Keratinocyte (primary cell): ENCODE measurements around the gene KRT38. TPM values are rescaled to one million over a fixed set of nuclear protein-coding genes. Genes with fewer than 3 reads are reported as not detected.
"Not testable (repeated sequence)": the region's sequence is repeated elsewhere in the genome, so short reads cannot be mapped to it uniquely, and the experiment has no call there.

Experiments used
- DNase-seq: peaks from one replicate; pipeline ENCODE4 v3.0.0-alpha.2; 2011; ENCODE audit warnings: low read depth, missing footprints, low spot score
- FAIRE-seq: peaks from 2 replicates; lab custom pipeline; 2011; peaks lifted over from hg19 to GRCh38; lab: Jason Lieb, UNC
- H2AFZ ChIP-seq: 2 replicates; pipeline ENCODE4 v1.6.0; 2012; ENCODE audit warnings: low read length, control low read depth, inconsistent platforms; ENCODE audit not compliant: control insufficient read depth
- H3K27ac ChIP-seq: 2 replicates; pipeline ENCODE4 v1.5.1; 2011; ENCODE audit warnings: low read length; ENCODE audit not compliant: control insufficient read depth, insufficient read depth
- H3K27me3 ChIP-seq: 3 replicates; pipeline ENCODE4 v1.6.0; 2011; ENCODE audit warnings: low read length; ENCODE audit not compliant: control insufficient read depth, insufficient read depth; ENCODE audit errors: extremely low read depth
- H3K36me3 ChIP-seq, 2 experiments: 2 replicates in 1 of 2; 3 replicates in 1 of 2; pipeline ENCODE4 v1.5.1; 2011; ENCODE audit warnings: low read length in 2 of 2, mild to moderate bottlenecking in 1 of 2; ENCODE audit not compliant: control insufficient read depth in 2 of 2, insufficient read depth in 2 of 2; ENCODE audit errors: extremely low read depth in 1 of 2
- H3K4me1 ChIP-seq: 3 replicates; pipeline ENCODE4 v1.5.1; 2011; ENCODE audit warnings: low read length; ENCODE audit not compliant: control insufficient read depth, insufficient read depth; ENCODE audit errors: extremely low read depth
- H3K4me2 ChIP-seq: 3 replicates; pipeline ENCODE4 v1.6.0; 2011; ENCODE audit warnings: low read depth, low read length; ENCODE audit not compliant: control insufficient read depth, insufficient read depth; ENCODE audit errors: extremely low read depth
- H3K4me3 ChIP-seq, 3 experiments: fragments of 200-600 bp in 1 of 3; sonication (generic) in 1 of 3; 2 replicates in 2 of 3; 3 replicates in 1 of 3; pipeline ENCODE4 v1.5.1; 2011 to 2016; ENCODE audit warnings: low read length in 3 of 3, mild to moderate bottlenecking in 3 of 3, control low read depth in 2 of 3, inconsistent platforms in 1 of 3, low read depth in 1 of 3, mixed read lengths in 1 of 3, mixed run types in 1 of 3, moderate library complexity in 1 of 3; ENCODE audit not compliant: control insufficient read depth in 2 of 3, insufficient read depth in 2 of 3; ENCODE audit errors: extremely low read depth in 1 of 3
- H3K79me2 ChIP-seq: 2 replicates; pipeline ENCODE4 v1.6.0; 2012; ENCODE audit warnings: low read length; ENCODE audit not compliant: control insufficient read depth, insufficient read depth
- H3K9ac ChIP-seq: 3 replicates; pipeline ENCODE4 v1.6.0; 2011; ENCODE audit warnings: low read length; ENCODE audit not compliant: control insufficient read depth, insufficient read depth; ENCODE audit errors: extremely low read depth
- H3K9me1 ChIP-seq: 3 replicates; pipeline ENCODE4 v1.6.0; 2011; ENCODE audit warnings: low read length; ENCODE audit not compliant: control insufficient read depth, insufficient read depth; ENCODE audit errors: extremely low read depth
- H3K9me3 ChIP-seq: 2 replicates; pipeline ENCODE4 v1.5.1; 2012; ENCODE audit warnings: low read depth, low read length; ENCODE audit not compliant: control insufficient read depth
- H4K20me1 ChIP-seq: 3 replicates; pipeline ENCODE4 v1.6.0; 2011; ENCODE audit warnings: low read length; ENCODE audit not compliant: control insufficient read depth, insufficient read depth; ENCODE audit errors: extremely low read depth
- CTCF ChIP-seq, 3 experiments: IDR thresholded peaks in 1 of 3; conservative IDR thresholded peaks in 1 of 3; optimal IDR thresholded peaks in 1 of 3; 2 replicates in 2 of 3; 3 replicates in 1 of 3; pipeline versions ENCODE3 to v1.5.1; 2011; ENCODE audit warnings: low read length in 3 of 3, mild to moderate bottlenecking in 3 of 3, moderate library complexity in 2 of 3, control low read depth in 1 of 3, inconsistent platforms in 1 of 3; ENCODE audit not compliant: insufficient read depth in 2 of 3; ENCODE audit errors: extremely low read depth in 1 of 3
- EZH2 ChIP-seq: IDR thresholded peaks from one replicate; pipeline ENCODE4 v1.6.1; 2012; ENCODE audit warnings: inconsistent platforms, mild to moderate bottlenecking, low read length, moderate library complexity
- dilution Hi-C: fragments of 300-500 bp; cut with MboI; formaldehyde crosslinking; loops from one replicate; pipeline ENCODE4 v1.7.0; 2020; ENCODE audit warnings: low sequenced_read_pairs; ENCODE audit not compliant: extremely low pct_ligation_motif_present
- polyA plus RNA-seq, 5 experiments: library from polyadenylated mRNA; depleted of rRNA in 3 of 5; stranded (reverse) in 3 of 5; stranded (forward) in 1 of 5; unstranded in 1 of 5; fragments of >200 nt; gene quantifications; 1 replicate in 1 of 5; 2 replicates in 3 of 5; 3 replicates in 1 of 5; pipeline versions ENCODE4 v1.2.1 to v1.2.3, GENCODE V29; 2011 to 2012; ENCODE audit warnings: missing spikeins in 2 of 5, low read depth in 1 of 5, low replicate concordance in 1 of 5

KRT38 gene
- polyA plus RNA-seq, 1 donor (not counting 4 experiments of a cell fraction or from before 2014, with no cell fraction given), result not detected

GRCh38 chr17:41433586-41433985, 7.2 kb downstream of the KRT38 start:
- FAIRE-seq, result no peak
- dilution Hi-C loops, result no loop called here
- no peaks in the 10 kb centered on the region for H3K36me3 ChIP-seq
- no peaks in the 10 kb centered on the region for H3K27me3 ChIP-seq
- no peak overlapping the region for H3K4me3 ChIP-seq
- no peak overlapping the region for H3K4me2 ChIP-seq
- H3K27ac ChIP-seq, result no peak overlapping the region
- H3K9ac ChIP-seq, result no peak overlapping the region
- no peaks in the 10 kb centered on the region for H3K79me2 ChIP-seq
- H4K20me1 ChIP-seq, result no peaks in the 10 kb centered on the region
- no peak overlapping the region for H2AFZ ChIP-seq
- no peak for DNase-seq
- no peaks in the 10 kb centered on the region for H3K4me1 ChIP-seq
- no peaks in the 10 kb centered on the region for H3K9me3 ChIP-seq
- TF ChIP-seq EZH2 (no peak), CTCF (optimal IDR thresholded peaks at IDR 0.05 in 1 of 3, IDR thresholded peaks at IDR 0.05 in 1 of 3, conservative IDR thresholded peaks at IDR 0.05 in 1 of 3; ENCODE audit: extremely low read depth in 1 of 3, insufficient read depth in 2 of 3, low read length in 3 of 3) (no peak)
- no peaks in the 10 kb centered on the region for H3K9me1 ChIP-seq

GRCh38 chr17:41430376-41430775, 10.4 kb downstream of the KRT38 start:
- H3K9ac ChIP-seq, H3K79me2 ChIP-seq, H3K4me3 ChIP-seq, H3K4me2 ChIP-seq, H3K9me1 ChIP-seq, DNase-seq, H3K27me3 ChIP-seq, dilution Hi-C loops, H3K9me3 ChIP-seq, H2AFZ ChIP-seq, H3K4me1 ChIP-seq, FAIRE-seq, H3K27ac ChIP-seq, H3K36me3 ChIP-seq, H4K20me1 ChIP-seq: not testable (repeated sequence)

GRCh38 chr17:41429667-41430066, 11.1 kb downstream of the KRT38 start:
- TF ChIP-seq CTCF (optimal IDR thresholded peaks at IDR 0.05 in 1 of 3, IDR thresholded peaks at IDR 0.05 in 1 of 3, conservative IDR thresholded peaks at IDR 0.05 in 1 of 3; ENCODE audit: extremely low read depth in 1 of 3, insufficient read depth in 2 of 3, low read length in 3 of 3) (no peak), EZH2 (no peak)
- H3K9ac ChIP-seq, result no peak overlapping the region
- H3K79me2 ChIP-seq, result no peaks in the 10 kb centered on the region
- no peaks in the 10 kb centered on the region for H4K20me1 ChIP-seq
- DNase-seq (no peak), FAIRE-seq (no peak)
- H3K9me1 ChIP-seq, result no peaks in the 10 kb centered on the region
- dilution Hi-C loops, result no loop called here
- H3K27me3 ChIP-seq, result no peaks in the 10 kb centered on the region
- no peaks in the 10 kb centered on the region for H3K4me1 ChIP-seq
- H3K36me3 ChIP-seq, result no peaks in the 10 kb centered on the region
- no peak overlapping the region for H3K4me2 ChIP-seq
- H3K4me3 ChIP-seq, result no peak overlapping the region
- H2AFZ ChIP-seq, result no peak overlapping the region
- H3K9me3 ChIP-seq, result no peaks in the 10 kb centered on the region
- H3K27ac ChIP-seq, result no peak overlapping the region
